Suppressor macrophage (primary cell): ENCODE measurements around the gene SMIM13.
A peak's percentile ranks its signal among the peaks of the same experiment; 100 is the strongest.

Source experiments
- DNase-seq, 4 experiments: peaks; one replicate each; pipeline ENCODE4 v3.0.0-alpha.2; 2020 to 2022
- total RNA-seq, 17 experiments: gene quantifications; one replicate each; lab custom pipeline; 2026; ENCODE audit warnings: mixed read lengths in 6 of 17, inconsistent platforms in 3 of 17; lab: John Stamatoyannopoulos, UW

Gene SMIM13
- total RNA-seq, result 14.3 to 54.7 (median 33.8) reads per million in 17 experiments

GRCh38 chr6:11093626-11094410 lies at the start of gene SMIM13:
Gene SMIM13 (plus strand): TSS chr6:11093834. CDS start chr6:11094314, 480 bp downstream.
- DNase-seq, result peak; percentile 98 to 99 (median 99)

GRCh38 chr6:11043961-11044711 lies 49.5 kb upstream of the SMIM13 start, which contains the start of gene ELOVL2:
Gene ELOVL2 (minus strand): TSS chr6:11044305. CDS start chr6:11044230, 75 bp downstream.
- DNase-seq, result peak; percentile 23 to 63 (median 50)

- DNase-seq, result no peak
Measured at GRCh38 chr6:11044712-11045167, 48.9 kb upstream of the SMIM13 start.

GRCh38 chr6:11050731-11051130 lies 42.9 kb upstream of the SMIM13 start:
- DNase-seq, result peak; percentile 40 to 74 (median 54)

GRCh38 chr6:11053307-11053706 lies 40.3 kb upstream of the SMIM13 start:
- no peak for DNase-seq

- DNase-seq, result no peak
Measured at GRCh38 chr6:11054722-11055121, 38.9 kb upstream of the SMIM13 start.

- DNase-seq, result no peak
Measured at GRCh38 chr6:11055127-11055627, 38.5 kb upstream of the SMIM13 start.

- no peak for DNase-seq
Measured at GRCh38 chr6:11056871-11057270, 36.8 kb upstream of the SMIM13 start.

- no peak for DNase-seq
Measured at GRCh38 chr6:11058406-11058805, 35.2 kb upstream of the SMIM13 start.

GRCh38 chr6:11062083-11062482 lies 31.6 kb upstream of the SMIM13 start:
- no peak for DNase-seq

- no peak for DNase-seq
Measured at GRCh38 chr6:11062715-11063114, 30.9 kb upstream of the SMIM13 start.

- no peak for DNase-seq
Measured at GRCh38 chr6:11064836-11065235, 28.8 kb upstream of the SMIM13 start.

GRCh38 chr6:11065436-11066202 lies 28.0 kb upstream of the SMIM13 start:
- DNase-seq, result peak in 3 of 4 experiments; percentile 19 to 28 (median 23)

- no peak for DNase-seq
Measured at GRCh38 chr6:11066505-11067347, 26.9 kb upstream of the SMIM13 start.

- no peak for DNase-seq
Measured at GRCh38 chr6:11067348-11067747, 26.3 kb upstream of the SMIM13 start.

- DNase-seq, result peak in 1 of 4 experiments; percentile 9
Measured at GRCh38 chr6:11069760-11070159, 23.9 kb upstream of the SMIM13 start.

GRCh38 chr6:11072101-11072500 lies 21.5 kb upstream of the SMIM13 start:
- DNase-seq, result peak; percentile 13 to 61 (median 29)

GRCh38 chr6:11076540-11076939 lies 17.1 kb upstream of the SMIM13 start:
- DNase-seq, result no peak

- DNase-seq, result no peak
Measured at GRCh38 chr6:11078266-11078665, 15.4 kb upstream of the SMIM13 start.

GRCh38 chr6:11080296-11080695 lies 13.3 kb upstream of the SMIM13 start:
- no peak for DNase-seq

- no peak for DNase-seq
Measured at GRCh38 chr6:11083491-11083890, 10.1 kb upstream of the SMIM13 start.
